H9 (cell line): ENCODE measurements around the gene BICD1. TPM values are rescaled to one million over a fixed set of nuclear protein-coding genes. Genes with fewer than 3 reads are reported as not detected.
A peak's percentile ranks its signal among the peaks of the same experiment; 100 is the strongest.

Experiments
- DNase-seq: peaks from one replicate; pipeline ENCODE4 v3.0.0-alpha.2; 2017
- H2AFZ ChIP-seq: one replicate; pipeline ENCODE4 v1.6.1; 2013; ENCODE audit warnings: mild to moderate bottlenecking, low read length, control low read depth, moderate library complexity
- H2AK5ac ChIP-seq: 2 replicates; pipeline ENCODE4 v1.6.1; 2013; ENCODE audit warnings: low read length, control low read depth, mixed read lengths; ENCODE audit not compliant: insufficient read length
- H2BK120ac ChIP-seq: one replicate; pipeline ENCODE4 v1.6.1; 2013; ENCODE audit warnings: low read depth, mild to moderate bottlenecking, low read length, control low read depth, inconsistent platforms; ENCODE audit not compliant: poor library complexity, severe bottlenecking
- H2BK12ac ChIP-seq: 2 replicates; pipeline ENCODE4 v1.6.1; 2013; ENCODE audit warnings: low read length, control low read depth, mixed read lengths, low read depth; ENCODE audit not compliant: insufficient read length
- H2BK15ac ChIP-seq: 2 replicates; pipeline ENCODE4 v1.6.1; 2013; ENCODE audit warnings: low read depth, low read length, control low read depth
- H2BK20ac ChIP-seq: one replicate; pipeline ENCODE4 v1.6.1; 2013; ENCODE audit warnings: low read depth, mild to moderate bottlenecking, low read length, control low read depth, inconsistent platforms; ENCODE audit not compliant: poor library complexity, severe bottlenecking
- H2BK5ac ChIP-seq: 2 replicates; pipeline ENCODE4 v1.6.1; 2013; ENCODE audit warnings: low read length, control low read depth, mixed read lengths; ENCODE audit not compliant: insufficient read length
- H3K14ac ChIP-seq: 2 replicates; pipeline ENCODE4 v1.6.1; 2013; ENCODE audit warnings: low read length, control low read depth; ENCODE audit not compliant: insufficient read depth
- H3K18ac ChIP-seq: 2 replicates; pipeline ENCODE4 v1.6.1; 2013; ENCODE audit warnings: low read depth, mild to moderate bottlenecking, mixed read lengths, low read length, control low read depth; ENCODE audit not compliant: insufficient read length
- H3K23ac ChIP-seq: 2 replicates; pipeline ENCODE4 v1.6.1; 2013; ENCODE audit warnings: low read length, control low read depth, mixed read lengths, low read depth; ENCODE audit not compliant: insufficient read length
- H3K23me2 ChIP-seq: 2 replicates; pipeline ENCODE4 v1.6.1; 2013; ENCODE audit warnings: low read depth, mild to moderate bottlenecking, mixed read lengths, low read length, control low read depth; ENCODE audit not compliant: insufficient read length, poor library complexity, severe bottlenecking
- H3K27ac ChIP-seq: 2 replicates; pipeline ENCODE4 v1.5.1; 2013; ENCODE audit warnings: low read length, control low read depth, mixed read lengths, low read depth; ENCODE audit not compliant: insufficient read length
- H3K27me3 ChIP-seq: 2 replicates; pipeline ENCODE4 v1.6.1; 2013; ENCODE audit warnings: low read length, control low read depth, inconsistent platforms; ENCODE audit not compliant: insufficient read depth
- H3K4ac ChIP-seq: 2 replicates; pipeline ENCODE4 v1.6.1; 2013; ENCODE audit warnings: low read depth, mild to moderate bottlenecking, control low read depth, inconsistent platforms, low read length, moderate library complexity
- H3K4me1 ChIP-seq: 2 replicates; pipeline ENCODE4 v1.6.1; 2013; ENCODE audit warnings: low read length, control low read depth, inconsistent platforms; ENCODE audit not compliant: insufficient read depth
- H3K4me2 ChIP-seq: 2 replicates; pipeline ENCODE4 v1.6.1; 2013; ENCODE audit warnings: low read length, control low read depth, mixed read lengths; ENCODE audit not compliant: insufficient read length, insufficient read depth
- H3K56ac ChIP-seq: 2 replicates; pipeline ENCODE4 v1.6.1; 2013; ENCODE audit warnings: low read depth, mild to moderate bottlenecking, mixed read lengths, low read length, control low read depth; ENCODE audit not compliant: insufficient read length
- H3K79me1 ChIP-seq: 2 replicates; pipeline ENCODE4 v1.6.1; 2013; ENCODE audit warnings: low read depth, mild to moderate bottlenecking, moderate library complexity, low read length, control low read depth, inconsistent platforms; ENCODE audit not compliant: insufficient read depth, poor library complexity, severe bottlenecking
- H3K79me2 ChIP-seq: 2 replicates; pipeline ENCODE4 v1.6.1; 2013; ENCODE audit warnings: low read length, control low read depth, inconsistent platforms; ENCODE audit not compliant: insufficient read depth
- H3K9ac ChIP-seq: 2 replicates; pipeline ENCODE4 v1.6.1; 2013; ENCODE audit warnings: low read length, control low read depth, mixed read lengths; ENCODE audit not compliant: insufficient read length; ENCODE audit errors: extremely low read depth
- H3K9me3 ChIP-seq: one replicate; pipeline ENCODE4 v1.6.1; 2013; ENCODE audit warnings: low read depth, low read length, inconsistent platforms; ENCODE audit not compliant: control insufficient read depth
- H3T11ph ChIP-seq: one replicate; pipeline ENCODE4 v1.6.1; 2013; ENCODE audit warnings: mild to moderate bottlenecking, low read length, control low read depth, inconsistent platforms
- H4K20me1 ChIP-seq: one replicate; pipeline ENCODE4 v1.6.1; 2013; ENCODE audit not compliant: control insufficient read depth, insufficient read length, insufficient read depth
- H4K5ac ChIP-seq: 2 replicates; pipeline ENCODE4 v1.6.1; 2013; ENCODE audit warnings: low read depth, mild to moderate bottlenecking, mixed read lengths, low read length, control low read depth; ENCODE audit not compliant: insufficient read length
- H4K8ac ChIP-seq: replicated peaks from 2 replicates; pipeline ENCODE4 v1.6.1; 2013; ENCODE audit warnings: low read length, control low read depth, mixed read lengths, low read depth; ENCODE audit not compliant: insufficient read length
- H4K91ac ChIP-seq: 2 replicates; pipeline ENCODE4 v1.6.1; 2013; ENCODE audit warnings: low read depth, mild to moderate bottlenecking, moderate library complexity, mixed read lengths, low read length, control low read depth; ENCODE audit not compliant: insufficient read length
- H3K27ac Mint-ChIP-seq, 3 experiments: 2 replicates in 2 of 3; 3 replicates in 1 of 3; pipeline ENCODE4 v1.8.0; 2020 to 2021; ENCODE audit warnings: mixed read lengths in 3 of 3, mild to moderate bottlenecking in 1 of 3, moderate library complexity in 1 of 3
- H3K27me3 Mint-ChIP-seq: 2 replicates; pipeline ENCODE4 v1.8.0; 2021; ENCODE audit warnings: low read depth, mild to moderate bottlenecking, moderate library complexity, mixed read lengths
- H3K36me3 Mint-ChIP-seq, 3 experiments: 2 replicates in 2 of 3; 3 replicates in 1 of 3; pipeline ENCODE4 v1.8.0; 2020 to 2021; ENCODE audit warnings: low read depth in 3 of 3, mixed read lengths in 3 of 3; ENCODE audit not compliant: insufficient read depth in 1 of 3
- H3K4me1 Mint-ChIP-seq, 2 experiments: 2 replicates each; pipeline ENCODE4 v1.8.0; 2020; ENCODE audit warnings: mixed read lengths in 2 of 2
- H3K4me3 Mint-ChIP-seq, 2 experiments: 2 replicates in 1 of 2; 3 replicates in 1 of 2; pipeline ENCODE4 v1.8.0; 2020 to 2021; ENCODE audit warnings: mild to moderate bottlenecking in 2 of 2, mixed read lengths in 2 of 2, moderate library complexity in 1 of 2
- H3K9me3 Mint-ChIP-seq, 2 experiments: 2 replicates in 1 of 2; 3 replicates in 1 of 2; pipeline ENCODE4 v1.8.0; 2020; ENCODE audit warnings: mild to moderate bottlenecking in 2 of 2, mixed read lengths in 2 of 2, moderate library complexity in 1 of 2
- WGBS: extraction: QIAGEN DNeasy Blood & Tissue Kit; methylation state at CpG from one replicate; pipeline ENCODE4 v1.1.7; 2013; ENCODE audit warnings: missing lambda C conversion rate, low lambda C conversion rate, mixed read lengths; ENCODE audit not compliant: insufficient read length; ENCODE audit errors: extremely low coverage; 5-methylcytosine and 5-hydroxymethylcytosine counted together
- long read RNA-seq: library from polyadenylated mRNA; unstranded; transcript quantifications from one replicate; pipeline ENCODE4 v2.0.0, GENCODE V29; 2020
- total RNA-seq: library from RNA; stranded (reverse); gene quantifications from 2 replicates; pipeline ENCODE4 v1.2.1, GENCODE V29; 2021
- TF ChIP-seq, protein P1 (sequence below): fragments of 200-600 bp; sonication (generic); conservative IDR thresholded peaks from 3 replicates; pipeline ENCODE4 v1.8.0; 2021; ENCODE audit warnings: antibody characterized with exemption, mild to moderate bottlenecking

BICD1 gene
- total RNA-seq: 128 and 134 TPM in 2 replicates
- long read RNA-seq, full-length matches to known transcripts: 96 of 334 reads
- long read RNA-seq, partial matches to known transcripts: 159 of 334 reads
- long read RNA-seq, other reads (novel, unspliced or antisense): 79 of 334 reads

DNA sequence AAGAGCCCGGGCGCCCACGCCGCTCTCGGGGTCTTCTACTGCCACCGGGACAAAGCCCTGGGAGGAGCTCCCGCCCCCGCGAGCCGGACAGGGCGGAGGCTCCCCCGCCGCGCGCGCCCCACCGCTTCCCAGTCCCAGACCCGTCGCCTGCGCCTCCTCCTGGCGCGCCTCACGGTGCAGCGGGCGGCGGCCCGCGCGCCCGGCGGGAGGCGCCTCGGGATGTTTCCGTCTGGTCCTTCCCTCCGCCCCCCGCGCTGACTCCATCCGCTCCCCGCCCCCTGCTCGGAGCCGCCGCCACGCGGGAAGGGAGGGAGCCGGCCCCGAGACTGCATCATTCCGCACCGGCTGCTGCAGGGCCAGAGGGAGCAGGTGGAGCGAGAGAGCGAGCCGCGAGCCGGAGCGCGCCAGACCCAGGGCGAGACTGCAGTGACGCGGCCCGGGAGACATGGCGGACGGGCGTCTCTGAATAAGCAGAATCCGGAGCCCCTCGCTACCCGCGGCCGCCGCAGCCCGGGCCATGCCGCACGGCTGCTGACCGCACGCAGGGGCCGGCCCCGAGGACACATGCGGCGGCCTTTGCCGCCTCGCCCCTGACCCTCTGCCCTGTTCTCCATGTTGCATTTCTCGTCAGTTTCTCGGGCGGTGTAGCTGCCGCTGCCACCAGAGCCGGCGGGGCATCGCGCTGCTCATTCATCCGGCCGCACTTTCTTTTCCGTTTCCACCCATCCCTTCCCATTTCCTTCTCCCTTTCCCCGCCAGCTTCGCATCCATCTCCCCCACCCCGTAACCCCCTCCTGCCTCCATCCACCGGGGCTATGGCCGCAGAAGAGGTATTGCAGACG, at the start of gene BICD1:
BICD1 (plus strand) TSS at position 331 of the 842 bp plus-strand sequence; CDS start at position 816, 485 bp downstream.
- Histone ChIP-seq H3K27ac (peak within 1 kb of the TSS; percentile 0), H3T11ph (no peak within 1 kb of the TSS), H2BK12ac (peak within 1 kb of the TSS; percentile 89), H3K79me2 (peaks cover 18% of the 10 kb centered on the region; the same call in 1 of the 2 replicates), H4K20me1 (no peaks in the 10 kb centered on the region), H2AFZ (no peak within 1 kb of the TSS), H3K9me3 (no peaks in the 10 kb centered on the region), H3K56ac (no peak within 1 kb of the TSS), H2AK5ac (no peak within 1 kb of the TSS), H3K79me1 (no peaks in the 10 kb centered on the region), H3K23me2 (peaks cover 9% of the 10 kb centered on the region), H2BK15ac (no peak within 1 kb of the TSS; the same call in 1 of the 2 replicates), H3K9ac (peak within 1 kb of the TSS; percentile 59), H2BK120ac (no peak within 1 kb of the TSS), H3K4me1 (0 out of 2 replicates have a peak, but pooled peaks cover 2% of the 10 kb centered on the region), H4K91ac (no peak within 1 kb of the TSS), H3K4me2 (peak within 1 kb of the TSS; percentile 89), H3K14ac (peak within 1 kb of the TSS; percentile 90), H3K18ac (peak within 1 kb of the TSS; percentile 87), H3K27me3 (no peaks in the 10 kb centered on the region), H4K5ac (peak within 1 kb of the TSS; percentile 34), H2BK5ac (no peak within 1 kb of the TSS), H3K4ac (no peak within 1 kb of the TSS; the same call in 1 of the 2 replicates), H4K8ac (peak within 1 kb of the TSS; percentile 19), H2BK20ac (no peak within 1 kb of the TSS), H3K23ac (no peak within 1 kb of the TSS)
- peak; percentile 87 for DNase-seq
- Mint-ChIP-seq H3K4me1 (peaks cover 30 to 32% of the 10 kb centered on the region in 2 experiments), H3K9me3 (no peaks in the 10 kb centered on the region), H3K36me3 (peaks cover 3 to 27% (median 13%) of the 10 kb centered on the region in 3 experiments), H3K27me3 (peaks cover 2% of the 10 kb centered on the region; the same call in 1 of the 2 replicates), H3K4me3 (peak within 1 kb of the TSS; percentile 98 to 99), H3K27ac (peak within 1 kb of the TSS; percentile 98 to 99 (median 98))
- no CpG with 5 or more reads among the region's 96 CpGs for WGBS
- TF ChIP-seq, protein P1, sequence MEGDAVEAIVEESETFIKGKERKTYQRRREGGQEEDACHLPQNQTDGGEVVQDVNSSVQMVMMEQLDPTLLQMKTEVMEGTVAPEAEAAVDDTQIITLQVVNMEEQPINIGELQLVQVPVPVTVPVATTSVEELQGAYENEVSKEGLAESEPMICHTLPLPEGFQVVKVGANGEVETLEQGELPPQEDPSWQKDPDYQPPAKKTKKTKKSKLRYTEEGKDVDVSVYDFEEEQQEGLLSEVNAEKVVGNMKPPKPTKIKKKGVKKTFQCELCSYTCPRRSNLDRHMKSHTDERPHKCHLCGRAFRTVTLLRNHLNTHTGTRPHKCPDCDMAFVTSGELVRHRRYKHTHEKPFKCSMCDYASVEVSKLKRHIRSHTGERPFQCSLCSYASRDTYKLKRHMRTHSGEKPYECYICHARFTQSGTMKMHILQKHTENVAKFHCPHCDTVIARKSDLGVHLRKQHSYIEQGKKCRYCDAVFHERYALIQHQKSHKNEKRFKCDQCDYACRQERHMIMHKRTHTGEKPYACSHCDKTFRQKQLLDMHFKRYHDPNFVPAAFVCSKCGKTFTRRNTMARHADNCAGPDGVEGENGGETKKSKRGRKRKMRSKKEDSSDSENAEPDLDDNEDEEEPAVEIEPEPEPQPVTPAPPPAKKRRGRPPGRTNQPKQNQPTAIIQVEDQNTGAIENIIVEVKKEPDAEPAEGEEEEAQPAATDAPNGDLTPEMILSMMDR: peak; percentile 57; the same call in 2 of the 3 replicates
